ENCODE data around the gene ITGA11.

ITGA11 gene

GRCh38 chr15:68310804-68311463 lies 121.0 kb downstream of the ITGA11 start:
- no peak for DNase-seq (ENCODE audit: low spot score)

- DNase-seq (ENCODE audit: low spot score) = no peak
These were observed 121.7 kb downstream of the ITGA11 start for GRCh38 chr15:68310178-68310803.

- DNase-seq (ENCODE audit: low spot score) = no peak
These were observed 122.9 kb downstream of the ITGA11 start for GRCh38 chr15:68309024-68309423.

GRCh38 chr15:68307131-68307928 lies 124.6 kb downstream of the ITGA11 start:
- no peak for DNase-seq (ENCODE audit: low spot score)

GRCh38 chr15:68305420-68305871 lies 126.5 kb downstream of the ITGA11 start:
- DNase-seq (ENCODE audit: low spot score) = no peak

- DNase-seq (ENCODE audit: low spot score) = no peak
These were observed 127.2 kb downstream of the ITGA11 start for GRCh38 chr15:68304589-68305337.

GRCh38 chr15:68303560-68304436 lies 128.2 kb downstream of the ITGA11 start:
- no peak for DNase-seq (ENCODE audit: low spot score)

GRCh38 chr15:68303134-68303533 lies 128.8 kb downstream of the ITGA11 start:
- DNase-seq (ENCODE audit: low spot score) = no peak

- no peak for DNase-seq (ENCODE audit: low spot score)
These were observed 129.2 kb downstream of the ITGA11 start for GRCh38 chr15:68302729-68303128.

GRCh38 chr15:68301301-68301700 lies 130.7 kb downstream of the ITGA11 start:
- DNase-seq (ENCODE audit: low spot score) = no peak

- DNase-seq (ENCODE audit: low spot score) = no peak
These were observed 131.6 kb downstream of the ITGA11 start for GRCh38 chr15:68300115-68300940.

GRCh38 chr15:68299436-68299835 lies 132.5 kb downstream of the ITGA11 start:
- no peak for DNase-seq (ENCODE audit: low spot score)

GRCh38 chr15:68298882-68299381 lies 133.0 kb downstream of the ITGA11 start:
- DNase-seq (ENCODE audit: low spot score) = no peak

- DNase-seq (ENCODE audit: low spot score) = no peak
These were observed 133.6 kb downstream of the ITGA11 start for GRCh38 chr15:68298336-68298735.

GRCh38 chr15:68295014-68295805 lies 136.8 kb downstream of the ITGA11 start:
- DNase-seq (ENCODE audit: low spot score) = no peak

GRCh38 chr15:68292967-68293366 lies 139.0 kb downstream of the ITGA11 start:
- no peak for DNase-seq (ENCODE audit: low spot score)

GRCh38 chr15:68292157-68292781 lies 139.7 kb downstream of the ITGA11 start:
- DNase-seq (ENCODE audit: low spot score) = no peak

GRCh38 chr15:68290715-68291114 lies 141.2 kb downstream of the ITGA11 start:
- no peak for DNase-seq (ENCODE audit: low spot score)

All from kidney capillary endothelial cell (primary cell).